Measurements from ENCODE around the gene GNPTAB.
"Not testable (repeated sequence)": the region's sequence is repeated elsewhere in the genome, so short reads cannot be mapped to it uniquely, and the experiment has no call there.

Gene GNPTAB

DNA sequence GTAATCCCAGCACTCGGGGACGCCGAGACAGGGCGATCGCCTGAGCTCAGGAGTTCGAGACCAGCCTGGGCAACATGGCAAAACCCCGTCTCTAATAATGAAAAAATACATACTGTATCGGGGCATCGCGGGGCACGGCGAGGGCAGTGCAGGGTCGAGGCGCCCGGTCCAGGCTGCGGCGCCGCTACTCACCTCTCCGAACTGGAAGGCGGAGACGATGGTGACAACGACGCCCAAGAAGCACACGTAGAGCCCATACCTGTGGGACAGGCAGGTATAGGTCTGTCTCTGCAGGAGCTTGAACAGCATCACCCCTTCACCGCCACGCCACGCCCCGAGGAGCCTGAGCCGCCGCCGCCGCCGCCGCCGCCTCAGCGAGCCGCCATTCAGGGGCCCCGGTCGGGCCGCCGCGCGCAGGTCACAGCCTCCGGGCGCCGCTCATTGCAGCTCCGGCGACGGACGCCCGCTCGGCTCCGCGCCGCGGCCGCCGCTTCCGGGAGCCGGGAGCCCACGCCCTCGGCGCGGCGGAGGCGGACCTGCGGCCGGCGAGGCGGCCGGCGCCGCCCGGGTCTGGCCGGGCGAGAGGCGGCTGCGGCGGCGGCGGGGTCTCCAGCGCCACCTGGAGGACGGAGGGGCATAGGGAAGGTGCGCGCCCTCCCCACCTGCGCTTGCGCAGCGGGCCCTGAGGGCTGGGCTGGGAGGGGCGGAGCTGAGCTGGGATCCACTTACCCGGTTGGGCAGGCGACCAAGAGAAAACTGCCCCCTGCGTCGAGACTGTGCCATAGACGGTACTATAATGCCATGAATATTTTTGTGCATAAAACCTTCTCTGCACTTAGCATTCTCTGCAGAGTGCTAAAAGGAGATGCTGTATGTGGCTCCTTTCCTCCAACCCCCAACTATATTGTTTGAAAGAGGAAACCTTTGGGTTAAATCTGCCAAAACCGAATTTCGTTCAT lies at the start of gene GNPTAB:
Gene GNPTAB (minus strand): TSS at position 593 of the 959 bp plus-strand sequence. CDS start 284 bp downstream, at position 309.
- peaks cover 48% of the 10 kb centered on the region for H3K4me1 Mint-ChIP-seq (ENCODE audit: low read depth)
- peak within 1 kb of the TSS; percentile 94 for H3K27ac Mint-ChIP-seq
- peak within 1 kb of the TSS; percentile 98 for H3K4me3 Mint-ChIP-seq
- no peaks in the 10 kb centered on the region for H3K9me3 Mint-ChIP-seq (ENCODE audit: low read depth)
- no peaks in the 10 kb centered on the region for H3K36me3 Mint-ChIP-seq
- no peaks in the 10 kb centered on the region for H3K27me3 Mint-ChIP-seq

DNA sequence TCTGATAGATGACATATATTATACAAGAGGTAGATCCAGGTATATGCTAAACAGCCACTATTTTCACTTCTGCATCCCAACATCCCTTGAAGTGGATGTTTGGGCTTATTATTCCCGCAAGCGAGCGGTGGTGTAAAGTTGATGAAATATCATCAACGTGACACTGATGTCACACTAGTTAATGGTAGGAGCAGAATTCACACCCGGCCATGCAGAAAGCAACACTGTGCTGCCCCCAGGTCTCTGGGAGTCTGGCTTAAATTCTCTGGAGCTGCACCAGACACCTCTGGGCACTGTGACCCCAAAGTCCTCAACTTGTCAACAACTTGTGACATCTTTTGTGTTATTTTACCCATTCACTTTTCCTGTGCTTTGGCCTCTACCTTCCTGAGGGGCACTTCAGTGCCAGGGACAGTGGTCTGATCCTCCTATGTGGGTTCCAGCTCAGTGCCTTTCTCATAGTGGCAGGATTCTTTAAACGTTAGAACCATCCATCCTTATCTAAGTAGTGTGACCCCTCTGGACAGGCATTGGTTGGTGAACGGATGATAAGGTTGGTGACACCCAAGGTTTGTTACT lies 47.6 kb upstream of the GNPTAB start:
- Mint-ChIP-seq H3K36me3 (no peaks in the 10 kb centered on the region), H3K9me3 (ENCODE audit: low read depth) (no peaks in the 10 kb centered on the region), H3K27ac (peak overlapping the region; percentile 36), H3K4me1 (ENCODE audit: low read depth) (peaks cover 11% of the 10 kb centered on the region), H3K4me3 (peak overlapping the region; percentile 83), H3K27me3 (no peaks in the 10 kb centered on the region)

DNA sequence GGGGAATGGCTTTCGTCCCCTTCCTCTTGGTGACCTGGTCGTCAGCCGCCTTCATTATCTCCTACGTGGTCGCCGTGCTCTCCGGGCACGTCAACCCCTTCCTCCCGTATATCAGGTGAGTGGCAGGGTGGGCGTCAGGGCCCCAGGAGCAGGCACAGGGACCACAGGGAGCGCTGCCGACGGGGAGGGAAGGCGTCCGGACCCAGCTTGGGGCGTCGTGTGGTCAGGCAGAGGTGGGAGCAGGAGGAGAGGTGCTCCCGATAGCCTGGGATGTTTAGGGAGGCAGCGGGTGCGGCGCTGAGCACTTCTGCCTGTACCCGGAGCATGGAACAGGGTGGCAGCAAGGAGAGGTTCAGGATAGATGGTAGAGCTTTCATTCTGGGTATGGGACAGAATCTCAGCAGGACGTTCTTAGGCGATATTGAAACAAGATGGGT lies 47.1 kb upstream of the GNPTAB start:
- Mint-ChIP-seq H3K4me1 (ENCODE audit: low read depth) (peaks cover 11% of the 10 kb centered on the region), H3K36me3 (no peaks in the 10 kb centered on the region), H3K9me3 (ENCODE audit: low read depth) (no peaks in the 10 kb centered on the region), H3K27me3 (no peaks in the 10 kb centered on the region), H3K27ac (peak overlapping the region; percentile 36), H3K4me3 (peak overlapping the region; percentile 83)

DNA sequence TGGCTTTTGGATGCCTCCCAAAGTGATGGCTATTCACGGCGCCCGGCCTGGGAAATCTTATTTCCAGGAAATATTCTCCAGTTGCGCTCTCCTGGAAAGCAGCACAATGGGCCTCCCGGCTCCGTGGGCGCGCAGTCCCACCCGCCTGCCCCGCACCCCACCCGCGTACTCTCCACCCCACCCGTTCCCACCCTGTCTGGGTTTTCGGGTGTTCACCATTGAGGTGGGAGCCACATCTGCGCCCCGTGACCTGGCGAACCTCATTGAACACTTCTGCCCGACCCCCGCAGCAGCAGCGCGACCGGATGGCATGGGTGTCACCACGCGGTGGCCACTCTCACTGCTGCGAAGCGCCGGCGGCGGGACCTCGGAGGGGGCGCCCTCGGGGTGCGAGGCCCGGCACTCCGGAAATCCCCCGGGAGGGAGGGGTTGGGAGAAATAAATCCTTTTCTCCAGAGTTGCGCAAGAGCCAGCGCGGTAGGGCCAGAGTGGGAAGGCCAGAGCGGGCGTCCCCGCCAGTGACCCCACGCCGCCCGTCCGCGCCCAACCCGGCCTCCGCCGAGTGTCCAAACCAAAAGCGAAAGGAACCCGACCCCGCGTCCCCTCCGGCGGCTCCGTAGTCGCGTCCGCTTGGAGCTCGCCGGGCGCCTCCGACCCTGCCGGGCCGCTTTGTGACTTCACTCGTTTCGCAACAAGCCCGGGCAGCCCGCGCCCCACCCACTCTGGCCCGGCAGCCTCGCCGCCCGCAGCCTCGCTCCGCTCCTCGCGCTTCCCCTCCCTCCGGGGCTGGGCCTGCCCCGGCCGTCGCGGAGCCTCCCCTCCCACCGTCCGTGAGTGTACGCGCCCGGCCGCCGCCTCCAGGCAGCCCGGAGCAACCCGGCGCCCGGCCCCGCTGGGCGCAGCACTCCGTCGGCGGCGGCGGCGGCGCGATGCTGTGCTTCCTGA lies 46.4 kb upstream of the GNPTAB start, which contains the start of gene DRAM1:
Gene DRAM1 (plus strand): TSS at position 720 of the 945 bp plus-strand sequence. CDS start 210 bp downstream, at position 930.
- Mint-ChIP-seq H3K27ac (peak within 1 kb of the TSS; percentile 79), H3K9me3 (ENCODE audit: low read depth) (no peaks in the 10 kb centered on the region), H3K4me3 (peak within 1 kb of the TSS; percentile 83), H3K4me1 (ENCODE audit: low read depth) (peaks cover 11% of the 10 kb centered on the region), H3K36me3 (no peaks in the 10 kb centered on the region), H3K27me3 (no peaks in the 10 kb centered on the region)

DNA sequence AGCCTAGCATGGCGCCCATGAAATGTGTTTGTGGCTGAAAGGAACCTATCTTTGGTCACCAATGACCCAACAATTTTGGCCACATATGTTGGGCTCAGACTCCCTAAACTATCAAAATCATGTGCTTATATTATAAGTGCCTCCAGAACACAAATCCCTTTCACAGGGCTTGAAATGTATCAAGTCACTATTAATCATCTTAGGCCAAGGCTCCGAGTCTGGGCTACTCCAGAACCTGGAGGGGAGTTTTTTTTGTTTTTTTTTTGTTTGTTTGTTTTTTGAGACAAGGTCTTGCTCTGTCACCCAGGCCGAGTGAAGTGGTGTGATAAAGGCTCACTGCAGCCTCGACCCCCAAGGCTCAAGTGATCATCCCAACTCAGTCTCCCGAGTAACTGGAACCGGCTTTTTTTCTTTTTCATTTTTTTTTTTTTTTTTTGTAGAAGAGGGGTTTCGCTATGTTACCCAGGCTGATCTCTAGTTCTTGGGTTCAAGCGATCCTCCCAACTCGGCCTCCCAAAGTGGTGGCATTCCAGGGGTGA lies 45.6 kb upstream of the GNPTAB start:
- H3K4me3 Mint-ChIP-seq = peak overlapping the region; percentile 76
- H3K36me3 Mint-ChIP-seq = no peaks in the 10 kb centered on the region
- H3K4me1 Mint-ChIP-seq (ENCODE audit: low read depth) = peaks cover 11% of the 10 kb centered on the region
- H3K9me3 Mint-ChIP-seq (ENCODE audit: low read depth) = no peaks in the 10 kb centered on the region
- H3K27ac Mint-ChIP-seq = peak overlapping the region; percentile 79
- no peaks in the 10 kb centered on the region for H3K27me3 Mint-ChIP-seq

DNA sequence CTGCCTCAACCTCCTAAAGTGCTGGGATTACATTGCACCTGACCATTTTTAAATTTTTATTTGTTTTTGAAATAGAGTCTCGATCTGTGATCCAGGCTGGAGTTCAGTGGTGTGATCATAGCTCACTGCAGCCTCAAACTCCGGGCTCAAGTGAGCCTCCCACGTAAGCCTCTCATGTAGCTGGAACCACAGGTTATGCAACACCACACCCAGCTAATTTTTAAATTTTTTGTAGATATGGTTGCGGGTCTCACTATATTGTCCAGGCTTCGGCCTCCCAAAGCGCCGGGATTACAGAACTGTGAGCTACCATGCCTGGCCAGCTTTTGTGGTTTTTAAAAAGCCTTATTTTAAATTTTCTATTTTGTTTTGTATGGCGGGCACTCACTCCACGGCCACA lies 44.4 kb upstream of the GNPTAB start:
- Mint-ChIP-seq H3K4me1 (ENCODE audit: low read depth) (peaks cover 11% of the 10 kb centered on the region), H3K36me3 (no peaks in the 10 kb centered on the region), H3K27ac (no peak overlapping the region), H3K27me3 (no peaks in the 10 kb centered on the region), H3K9me3 (ENCODE audit: low read depth) (no peaks in the 10 kb centered on the region), H3K4me3 (no peak overlapping the region)

DNA sequence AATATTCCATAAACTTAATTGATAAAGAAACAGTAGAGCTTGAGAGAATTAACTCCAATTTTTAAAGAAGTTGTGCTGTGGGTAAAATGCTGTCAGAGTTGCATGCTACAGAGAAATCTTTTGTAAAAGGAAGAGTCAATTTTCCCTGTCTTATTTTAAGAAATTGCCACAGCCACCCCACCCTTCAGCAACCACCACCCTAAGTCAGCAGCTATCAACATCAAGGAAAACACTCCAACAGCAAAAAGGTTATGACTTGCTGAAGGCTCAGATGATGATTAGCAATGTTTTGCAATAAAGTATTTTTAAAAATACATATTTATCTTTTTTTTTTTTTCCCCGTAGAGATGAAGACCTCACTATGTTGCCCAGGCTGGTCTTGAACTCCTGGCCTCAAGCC lies 40.2 kb upstream of the GNPTAB start:
- H3K27me3 Mint-ChIP-seq = no peaks in the 10 kb centered on the region

DNA sequence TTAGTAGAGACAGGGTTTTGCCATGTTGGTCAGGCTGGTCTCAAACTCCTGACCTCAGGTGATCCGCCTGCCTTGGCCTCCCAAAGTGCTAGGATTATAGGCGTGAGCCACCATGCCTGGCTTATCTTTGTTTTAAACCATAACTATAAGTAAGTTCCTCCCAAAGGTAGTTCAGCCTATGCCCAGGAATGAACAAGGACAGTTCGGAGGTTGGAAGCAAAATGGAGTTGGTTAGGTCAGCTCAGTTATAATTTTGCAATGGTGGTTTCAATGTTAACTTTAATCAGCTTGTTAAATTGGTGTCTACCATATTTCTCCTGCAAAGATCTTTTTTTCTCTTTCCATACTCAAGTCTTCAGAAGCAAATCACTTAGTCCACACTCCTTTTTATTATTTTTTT lies 36.9 kb upstream of the GNPTAB start:
- not testable (repeated sequence) for H3K4me3 Mint-ChIP-seq; H3K9me3 Mint-ChIP-seq (ENCODE audit: low read depth); H3K27me3 Mint-ChIP-seq; H3K27ac Mint-ChIP-seq; H3K36me3 Mint-ChIP-seq; H3K4me1 Mint-ChIP-seq (ENCODE audit: low read depth)

More for the DNA sequence above, 40.2 kb upstream of the GNPTAB start:
- Mint-ChIP-seq H3K9me3 (ENCODE audit: low read depth) (no peaks in the 10 kb centered on the region), H3K4me1 (ENCODE audit: low read depth) (no peaks in the 10 kb centered on the region), H3K4me3 (no peak overlapping the region), H3K27ac (no peak overlapping the region), H3K36me3 (no peaks in the 10 kb centered on the region)

DNA sequence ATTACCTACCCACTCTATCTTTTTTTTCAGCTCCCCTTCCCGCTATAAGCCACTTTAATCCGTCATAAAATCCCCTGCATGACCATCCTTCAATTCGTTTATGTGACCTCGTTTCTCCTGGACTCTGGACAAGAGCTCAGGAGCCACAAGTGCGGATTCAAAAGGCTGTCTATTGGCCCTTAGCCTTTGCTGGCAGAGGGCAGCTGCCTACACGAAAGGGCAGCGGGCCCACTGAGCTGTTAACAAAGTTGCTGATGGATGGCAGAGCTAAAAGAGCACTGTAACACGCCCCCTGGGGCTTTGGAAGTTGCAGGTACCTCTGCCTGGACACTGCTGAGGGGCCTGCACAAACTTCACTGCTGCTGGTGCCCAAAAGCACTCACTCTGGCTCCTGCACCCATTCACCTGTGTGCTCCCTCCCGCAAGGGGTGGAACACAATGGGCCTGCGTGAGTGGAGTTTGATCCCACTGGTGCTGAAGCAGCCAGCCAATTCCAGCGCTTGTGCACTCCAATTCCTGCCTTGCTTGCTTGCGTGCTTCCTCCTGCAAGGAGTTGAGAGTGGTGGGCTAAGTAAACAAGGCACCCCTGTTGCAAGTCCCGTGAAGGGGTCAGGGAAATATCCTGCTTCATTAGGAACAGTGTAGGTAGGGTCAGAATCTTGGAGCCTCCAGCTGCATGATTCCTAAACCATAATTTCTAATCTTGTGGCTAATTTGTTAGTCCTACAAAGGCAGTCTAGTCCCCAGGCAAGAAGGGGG lies 36.0 kb upstream of the GNPTAB start:
- Mint-ChIP-seq H3K4me1 (ENCODE audit: low read depth) (no peaks in the 10 kb centered on the region), H3K27me3 (no peaks in the 10 kb centered on the region), H3K4me3 (no peak overlapping the region), H3K36me3 (peaks cover 3% of the 10 kb centered on the region), H3K9me3 (ENCODE audit: low read depth) (no peaks in the 10 kb centered on the region), H3K27ac (no peak overlapping the region)

DNA sequence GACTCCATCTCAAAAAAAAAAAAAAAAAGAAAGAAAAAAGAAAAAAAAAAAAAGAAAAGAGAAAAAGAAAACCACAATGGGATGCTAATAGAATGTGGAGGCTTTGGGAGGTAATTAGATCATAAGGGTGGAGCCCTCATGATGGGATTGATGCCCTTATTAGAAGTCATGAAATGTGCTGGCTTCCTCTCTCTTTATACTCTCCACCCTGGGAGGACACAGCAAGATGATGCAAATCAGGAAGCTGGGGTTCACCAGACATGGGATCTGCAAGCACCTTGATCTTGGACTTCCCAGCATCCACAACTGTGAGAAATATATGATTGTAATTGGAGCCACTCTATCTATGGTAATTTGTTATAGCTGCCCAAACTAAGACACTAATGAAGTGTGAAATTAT lies 33.2 kb upstream of the GNPTAB start:
- H3K4me1 Mint-ChIP-seq (ENCODE audit: low read depth) = peaks cover 2% of the 10 kb centered on the region
- H3K27me3 Mint-ChIP-seq = peaks cover 2% of the 10 kb centered on the region
- H3K9me3 Mint-ChIP-seq (ENCODE audit: low read depth) = no peaks in the 10 kb centered on the region
- no peak overlapping the region for H3K27ac Mint-ChIP-seq
- no peak overlapping the region for H3K4me3 Mint-ChIP-seq
- peaks cover 3% of the 10 kb centered on the region for H3K36me3 Mint-ChIP-seq

DNA sequence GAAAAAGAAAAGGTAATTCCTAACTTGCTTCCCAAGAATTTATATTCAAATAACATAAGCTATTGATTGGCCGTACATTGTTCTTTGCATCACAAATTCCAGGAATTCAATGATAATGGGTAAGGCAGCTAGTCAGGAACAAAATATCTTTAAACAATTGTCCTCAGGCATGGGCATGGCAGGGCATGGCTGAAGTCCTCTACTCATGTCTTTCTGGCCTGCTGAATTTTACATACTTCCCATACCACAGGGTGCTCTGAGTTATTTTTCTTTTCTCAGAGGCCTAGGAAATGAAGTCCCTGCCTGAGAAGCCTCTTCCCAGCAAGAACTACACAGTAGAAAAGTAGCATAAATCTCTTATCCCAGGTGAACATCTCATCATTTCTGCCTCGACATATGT lies 31.5 kb upstream of the GNPTAB start:
- Mint-ChIP-seq H3K36me3 (peaks cover 3% of the 10 kb centered on the region), H3K9me3 (ENCODE audit: low read depth) (no peaks in the 10 kb centered on the region), H3K27ac (no peak overlapping the region), H3K4me3 (no peak overlapping the region), H3K27me3 (peaks cover 2% of the 10 kb centered on the region), H3K4me1 (ENCODE audit: low read depth) (peaks cover 2% of the 10 kb centered on the region)

DNA sequence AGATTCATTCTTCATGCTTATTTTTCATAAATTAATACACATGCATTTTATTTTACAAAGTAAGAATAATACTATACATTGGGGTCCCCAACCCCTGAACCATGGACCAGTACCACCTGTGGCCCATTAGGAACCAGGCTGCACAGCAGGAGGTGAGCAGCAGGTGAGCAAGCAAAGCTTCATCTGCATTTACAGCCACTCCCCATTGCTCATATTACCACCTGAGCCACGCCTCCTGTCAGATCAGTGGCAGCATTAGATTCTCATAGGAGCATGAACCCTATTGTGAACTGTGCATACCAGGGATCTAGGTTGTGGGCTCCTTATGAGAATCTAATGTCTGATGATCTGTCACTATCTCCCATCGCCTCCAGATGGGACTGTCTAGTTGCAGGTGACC lies 30.9 kb upstream of the GNPTAB start:
- H3K36me3 Mint-ChIP-seq; H3K9me3 Mint-ChIP-seq (ENCODE audit: low read depth); H3K4me1 Mint-ChIP-seq (ENCODE audit: low read depth); H3K4me3 Mint-ChIP-seq; H3K27me3 Mint-ChIP-seq; H3K27ac Mint-ChIP-seq: not testable (repeated sequence)

DNA sequence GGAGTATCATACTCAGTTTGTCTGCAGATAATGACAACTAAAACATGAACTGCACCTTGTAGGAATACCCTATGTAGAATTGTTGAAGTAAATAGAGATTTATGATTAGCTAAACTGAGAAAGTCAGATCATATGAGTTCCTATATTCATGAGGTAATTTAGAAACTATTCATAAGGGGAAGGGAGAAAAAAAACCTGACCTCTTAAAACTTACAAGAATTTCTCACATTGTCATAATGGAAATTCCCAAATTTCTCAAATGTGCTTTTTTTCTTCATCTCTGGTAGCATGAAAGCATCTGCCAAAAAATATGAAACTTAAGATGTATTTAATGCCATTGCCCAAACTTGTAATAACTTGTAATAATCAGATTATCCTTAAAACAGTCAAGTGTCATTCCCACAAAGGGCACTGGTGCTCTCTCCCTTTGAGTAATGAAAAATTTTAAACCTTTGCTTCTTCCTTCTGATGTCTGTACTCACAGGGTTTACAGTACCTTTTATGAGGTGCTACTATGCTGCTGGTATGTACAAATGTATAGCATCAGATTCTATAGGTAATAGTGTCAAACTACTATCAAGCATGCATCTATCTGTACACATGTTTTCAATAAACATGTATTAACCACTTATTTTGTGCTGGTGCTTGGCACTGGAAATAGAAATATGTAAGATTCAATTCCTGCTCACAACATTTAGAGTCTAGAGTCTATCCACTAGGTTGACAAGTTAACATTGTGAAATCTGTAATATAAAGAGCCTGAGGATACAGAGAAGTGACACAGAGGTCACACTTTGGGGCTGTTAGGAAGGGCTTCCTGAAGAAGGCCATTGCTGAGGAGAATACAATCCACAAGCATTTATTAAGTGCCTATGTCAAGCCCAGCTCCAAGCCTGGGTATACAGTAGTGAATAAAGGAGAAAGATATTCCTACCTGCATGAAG lies 29.2 kb upstream of the GNPTAB start:
- Mint-ChIP-seq H3K4me1 (ENCODE audit: low read depth) (peaks cover 2% of the 10 kb centered on the region), H3K4me3 (no peak overlapping the region), H3K9me3 (ENCODE audit: low read depth) (no peaks in the 10 kb centered on the region)

More for the DNA sequence above, 29.2 kb upstream of the GNPTAB start:
- H3K27ac Mint-ChIP-seq = peak overlapping the region; percentile 8
- H3K36me3 Mint-ChIP-seq = peaks cover 1% of the 10 kb centered on the region
- H3K27me3 Mint-ChIP-seq = peaks cover 2% of the 10 kb centered on the region

Measured in activated naive CD8-positive, alpha-beta T cell (primary cell).